HEK293 (cell line): ENCODE data around the gene LTBP1.

Source experiments
- CTCF ChIA-PET: fragments of 350-600 bp; formaldehyde crosslinking; extraction: SDS; loops from one replicate; lab custom pipeline; 2021; ENCODE audit warnings: antibody characterized with exemption; lab: Yijun Ruan, JAX
- POLR2A ChIA-PET: fragments of 300-600 bp; formaldehyde crosslinking; extraction: SDS; loops from one replicate; lab custom pipeline; 2020; ENCODE audit warnings: antibody characterized with exemption, inconsistent platforms; lab: Yijun Ruan, JAX
- H3K27ac ChIP-seq: fragments of 200-500 bp; sonication (Bioruptor generic); 2 replicates; pipeline ENCODE4 v1.5.1; 2014; ENCODE audit warnings: low read depth, low read length, control low read depth, inconsistent platforms; ENCODE audit errors: extremely low read depth
- H3K36me3 ChIP-seq, 2 experiments: fragments of 200-500 bp in 1 of 2; sonication (Bioruptor generic) in 1 of 2; 1 replicate in 1 of 2; 2 replicates in 1 of 2; pipeline ENCODE4 v1.5.1; 2014 to 2017; ENCODE audit warnings: inconsistent platforms in 2 of 2, low read length in 2 of 2; ENCODE audit not compliant: control insufficient read depth in 2 of 2, insufficient read depth in 1 of 2
- H3K4me1 ChIP-seq: fragments of 200-500 bp; sonication (Bioruptor generic); 2 replicates; pipeline ENCODE4 v1.5.1; 2014; ENCODE audit warnings: mild to moderate bottlenecking, low read length, inconsistent platforms; ENCODE audit not compliant: control insufficient read depth, insufficient read depth
- H3K4me3 ChIP-seq: 2 replicates; pipeline ENCODE4 v1.5.1; 2011; ENCODE audit warnings: low read depth, mild to moderate bottlenecking, control low read depth, low read length, moderate library complexity
- H3K9me3 ChIP-seq: fragments of 200-500 bp; sonication (Bioruptor generic); 2 replicates; pipeline ENCODE4 v1.5.1; 2014; ENCODE audit warnings: low read depth, low read length, inconsistent platforms; ENCODE audit not compliant: control insufficient read depth, insufficient read depth
- KLF16 ChIP-seq: fragments of 450-650 bp; formaldehyde crosslinking; IDR thresholded peaks from 2 replicates; pipeline ENCODE4 v1.5.1; 2017; ENCODE audit warnings: missing biosample characterization, missing genetic modification characterization
- KLF9 ChIP-seq: fragments of 450-650 bp; formaldehyde crosslinking; IDR thresholded peaks from 2 replicates; pipeline ENCODE4 v1.5.1; 2016; ENCODE audit warnings: missing biosample characterization, missing genetic modification characterization, low read depth
- MEIS1 ChIP-seq: sonication (generic); formaldehyde crosslinking; IDR thresholded peaks from 2 replicates; pipeline ENCODE4 v1.8.1; 2022; ENCODE audit warnings: missing genetic modification reagents, mild to moderate bottlenecking, borderline replicate concordance
- MZF1 ChIP-seq: fragments of 450-650 bp; formaldehyde crosslinking; IDR thresholded peaks from 2 replicates; pipeline ENCODE4 v1.5.1; 2017; ENCODE audit warnings: missing biosample characterization, missing genetic modification characterization, borderline replicate concordance
- SP2 ChIP-seq: fragments of 450-650 bp; formaldehyde crosslinking; IDR thresholded peaks from 2 replicates; pipeline ENCODE4 v1.5.1; 2016; ENCODE audit warnings: missing biosample characterization, missing genetic modification characterization
- SP7 ChIP-seq: fragments of 450-650 bp; formaldehyde crosslinking; IDR thresholded peaks from 2 replicates; pipeline ENCODE4 v1.5.1; 2016; ENCODE audit warnings: missing biosample characterization, missing genetic modification characterization
- TRIM28 ChIP-seq: IDR thresholded peaks from 2 replicates; pipeline ENCODE4 v1.6.1; 2011; ENCODE audit warnings: low read length, control low read depth, borderline replicate concordance
- YY2 ChIP-seq: fragments of 450-650 bp; formaldehyde crosslinking; IDR thresholded peaks from 2 replicates; pipeline ENCODE4 v1.5.1; 2016; ENCODE audit warnings: missing biosample characterization, missing genetic modification characterization
- ZFP37 ChIP-seq: fragments of 450-650 bp; formaldehyde crosslinking; IDR thresholded peaks from 2 replicates; pipeline ENCODE4 v1.5.1; 2016; ENCODE audit warnings: missing biosample characterization, missing genetic modification characterization
- ZNF169 ChIP-seq: fragments of 450-650 bp; formaldehyde crosslinking; IDR thresholded peaks from 2 replicates; pipeline ENCODE4 v1.5.1; 2016; ENCODE audit warnings: missing biosample characterization, missing genetic modification characterization
- ZNF19 ChIP-seq: fragments of 450-650 bp; formaldehyde crosslinking; IDR thresholded peaks from 2 replicates; pipeline ENCODE4; 2016; ENCODE audit warnings: missing biosample characterization, missing genetic modification characterization, low read depth
- ZNF266 ChIP-seq: fragments of 450-650 bp; formaldehyde crosslinking; IDR thresholded peaks from 2 replicates; pipeline ENCODE4 v1.5.1; 2016; ENCODE audit warnings: missing biosample characterization, missing genetic modification characterization, low read depth
- ZNF274 ChIP-seq, 2 experiments: fragments of 200-500 bp in 1 of 2; fragments of 450-650 bp in 1 of 2; sonication (Bioruptor generic) in 1 of 2; formaldehyde crosslinking in 1 of 2; IDR thresholded peaks; 2 replicates each; pipeline versions ENCODE4 v1.5.1 to v1.6.1; 2014 to 2016; ENCODE audit warnings: borderline replicate concordance in 1 of 2, inconsistent platforms in 1 of 2, low read length in 1 of 2, missing biosample characterization in 1 of 2, missing genetic modification characterization in 1 of 2
- ZNF354C ChIP-seq: fragments of 450-650 bp; formaldehyde crosslinking; IDR thresholded peaks from 2 replicates; pipeline ENCODE4 v1.5.1; 2016; ENCODE audit warnings: missing biosample characterization, missing genetic modification characterization, low read depth, borderline replicate concordance
- ZNF423 ChIP-seq: fragments of 450-650 bp; formaldehyde crosslinking; IDR thresholded peaks from 2 replicates; pipeline ENCODE4 v1.5.1; 2016; ENCODE audit warnings: missing biosample characterization, missing genetic modification characterization
- ZNF433 ChIP-seq: fragments of 450-650 bp; formaldehyde crosslinking; IDR thresholded peaks from 2 replicates; pipeline ENCODE4 v1.5.1; 2016; ENCODE audit warnings: missing biosample characterization, missing genetic modification characterization, low read depth
- ZNF48 ChIP-seq: fragments of 450-650 bp; formaldehyde crosslinking; IDR thresholded peaks from 2 replicates; pipeline ENCODE4 v1.5.1; 2016; ENCODE audit warnings: missing biosample characterization, missing genetic modification characterization
- ZNF549 ChIP-seq: fragments of 450-650 bp; IDR thresholded peaks from 2 replicates; pipeline ENCODE4 v1.5.1; 2018; ENCODE audit warnings: missing biosample characterization, missing genetic modification characterization, mild to moderate bottlenecking, inconsistent platforms, moderate library complexity
- ZNF624 ChIP-seq: fragments of 450-650 bp; formaldehyde crosslinking; IDR thresholded peaks from 2 replicates; pipeline ENCODE4 v1.5.1; 2017; ENCODE audit warnings: missing biosample characterization, missing genetic modification characterization
- ZNF701 ChIP-seq: fragments of 450-650 bp; formaldehyde crosslinking; IDR thresholded peaks from 2 replicates; pipeline ENCODE4 v1.5.1; 2016; ENCODE audit warnings: missing biosample characterization, missing genetic modification characterization
- ZNF747 ChIP-seq: fragments of 450-650 bp; formaldehyde crosslinking; IDR thresholded peaks from 2 replicates; pipeline ENCODE4 v1.5.1; 2016; ENCODE audit warnings: missing biosample characterization, missing genetic modification characterization
- ZNF76 ChIP-seq: fragments of 450-650 bp; formaldehyde crosslinking; IDR thresholded peaks from 2 replicates; pipeline ENCODE4; 2016; ENCODE audit warnings: low read depth, missing biosample characterization, missing genetic modification characterization, borderline replicate concordance
- ZNF837 ChIP-seq: fragments of 450-650 bp; formaldehyde crosslinking; IDR thresholded peaks from 2 replicates; pipeline ENCODE4 v1.5.1; 2016; ENCODE audit warnings: missing biosample characterization, missing genetic modification characterization
- ZNF843 ChIP-seq: fragments of 450-650 bp; formaldehyde crosslinking; IDR thresholded peaks from 2 replicates; pipeline ENCODE4 v1.5.1; 2016; ENCODE audit warnings: missing biosample characterization, missing genetic modification characterization
- TF ChIP-seq, protein P1 (sequence below): fragments of 450-650 bp; IDR thresholded peaks from 2 replicates; pipeline ENCODE4 v1.5.1; 2018; ENCODE audit warnings: missing biosample characterization, missing genetic modification characterization
- TF ChIP-seq, protein P2 (sequence below): fragments of 450-650 bp; formaldehyde crosslinking; IDR thresholded peaks from 2 replicates; pipeline ENCODE4 v1.5.1; 2017; ENCODE audit warnings: missing biosample characterization, missing genetic modification characterization
- TF ChIP-seq, protein P3 (sequence below): fragments of 450-650 bp; formaldehyde crosslinking; IDR thresholded peaks from 2 replicates; pipeline ENCODE4 v1.5.1; 2017; ENCODE audit warnings: missing biosample characterization, missing genetic modification characterization

Gene LTBP1

DNA sequence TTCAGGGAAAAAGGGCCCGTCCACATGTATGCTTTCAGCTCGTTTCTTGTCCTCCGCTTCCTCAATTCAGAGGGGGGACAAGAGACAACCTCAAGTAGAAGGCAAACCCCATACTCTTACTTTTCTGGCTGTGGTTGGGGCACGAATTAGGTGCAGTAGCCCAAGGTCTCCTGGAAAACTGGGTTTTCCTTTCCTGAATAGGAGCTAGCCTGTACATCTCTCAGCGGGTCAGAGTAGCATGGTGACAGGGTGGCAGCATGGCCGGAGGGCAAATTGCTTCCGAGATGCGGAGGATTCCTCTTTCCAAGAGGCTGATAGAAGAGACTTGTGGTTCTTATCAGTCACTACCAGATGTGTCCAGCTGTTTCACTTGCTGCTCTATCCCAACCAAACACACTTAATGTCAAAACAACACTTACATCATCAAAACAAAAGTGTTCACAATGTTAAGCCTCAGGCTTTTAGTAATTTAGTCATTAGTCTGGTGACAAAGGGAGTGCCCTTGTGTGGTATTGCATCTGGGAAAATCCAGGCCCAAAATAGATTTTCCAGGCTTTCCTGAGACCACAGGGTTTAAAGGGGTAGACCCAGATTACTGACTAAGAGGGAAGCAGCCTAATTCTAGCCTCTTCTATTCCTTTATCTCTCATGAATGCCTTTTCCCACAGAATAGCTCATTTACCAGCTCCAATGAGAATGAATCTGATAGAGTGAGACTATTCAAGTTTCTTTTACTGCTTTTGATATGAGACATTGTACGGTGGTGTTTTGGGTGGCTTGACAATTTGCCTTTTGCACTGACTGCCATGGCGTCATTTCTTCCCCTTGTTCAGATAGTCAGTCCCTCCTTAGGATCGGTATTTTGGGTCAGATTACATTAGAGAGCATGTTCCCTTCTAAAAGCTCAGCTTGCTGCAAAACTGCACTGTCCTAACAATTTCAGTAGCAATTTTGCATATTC lies 162.0 kb downstream of the LTBP1 start:
- no peak overlapping the region for H3K27ac ChIP-seq
- H3K4me1 ChIP-seq: no peaks in the 10 kb centered on the region
- peaks cover 0 to 4% of the 10 kb centered on the region in 2 experiments; a peak in 1 of 3 replicates for H3K36me3 ChIP-seq
- no peaks in the 10 kb centered on the region for H3K9me3 ChIP-seq
- CTCF ChIA-PET: interaction anchor here (0.6 kb wide), 1 partner anchor 299 kb away, joined by 3 read pairs; no protein-coding TSS in a partner anchor
- POLR2A ChIA-PET: no interaction called here
- TF ChIP-seq TRIM28: no peak
- no peak for TF ChIP-seq YY2 (tag by site-specific recombination)
- TF ChIP-seq ZNF76 (tag by site-specific recombination): no peak
- no peak for TF ChIP-seq ZNF19 (tag by site-specific recombination)
- no peak for TF ChIP-seq ZNF354C (tag by site-specific recombination)
- no peak for TF ChIP-seq ZFP37 (tag by site-specific recombination)
- TF ChIP-seq ZNF274 (IDR thresholded peaks at IDR 0.05; ENCODE audit: low read length): no peak
- TF ChIP-seq ZNF274 (tag by site-specific recombination; IDR thresholded peaks at IDR 0.05; ENCODE audit: borderline replicate concordance): no peak
- TF ChIP-seq ZNF701: no peak
- TF ChIP-seq, protein P1, sequence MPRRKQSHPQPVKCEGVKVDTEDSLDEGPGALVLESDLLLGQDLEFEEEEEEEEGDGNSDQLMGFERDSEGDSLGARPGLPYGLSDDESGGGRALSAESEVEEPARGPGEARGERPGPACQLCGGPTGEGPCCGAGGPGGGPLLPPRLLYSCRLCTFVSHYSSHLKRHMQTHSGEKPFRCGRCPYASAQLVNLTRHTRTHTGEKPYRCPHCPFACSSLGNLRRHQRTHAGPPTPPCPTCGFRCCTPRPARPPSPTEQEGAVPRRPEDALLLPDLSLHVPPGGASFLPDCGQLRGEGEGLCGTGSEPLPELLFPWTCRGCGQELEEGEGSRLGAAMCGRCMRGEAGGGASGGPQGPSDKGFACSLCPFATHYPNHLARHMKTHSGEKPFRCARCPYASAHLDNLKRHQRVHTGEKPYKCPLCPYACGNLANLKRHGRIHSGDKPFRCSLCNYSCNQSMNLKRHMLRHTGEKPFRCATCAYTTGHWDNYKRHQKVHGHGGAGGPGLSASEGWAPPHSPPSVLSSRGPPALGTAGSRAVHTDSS (tag by site-specific recombination): no peak
- no peak for TF ChIP-seq ZNF549 (tag by site-specific recombination)
- no peak for TF ChIP-seq KLF9 (tag by site-specific recombination)
- no peak for TF ChIP-seq KLF16 (tag by site-specific recombination)
- H3K4me3 ChIP-seq: no peak overlapping the region

GRCh38 chr2:33110461-33110860 lies 163.7 kb downstream of the LTBP1 start:
- CTCF ChIA-PET: interaction anchor here (0.6 to 0.7 kb wide), 2 partner anchors 47 to 483 kb away, joined by 3 read pairs; partner anchors contain the start of gene TTC27
- H3K4me3 ChIP-seq: no peak overlapping the region
- H3K36me3 ChIP-seq: peaks cover 0 to 4% of the 10 kb centered on the region in 2 experiments; a peak in 1 of 3 replicates
- H3K27ac ChIP-seq: no peak overlapping the region
- H3K4me1 ChIP-seq: no peaks in the 10 kb centered on the region
- TF ChIP-seq ZNF423 (no peak), SP7 (tag by site-specific recombination) (no peak), ZNF837 (no peak), KLF16 (tag by site-specific recombination) (no peak), ZNF48 (tag by site-specific recombination) (no peak), ZNF433 (tag by site-specific recombination) (no peak), ZNF747 (tag by site-specific recombination) (no peak), SP2 (no peak), ZNF624 (tag by site-specific recombination) (no peak), MZF1 (tag by site-specific recombination) (no peak), ZNF266 (no peak), ZNF843 (tag by site-specific recombination) (no peak), ZNF169 (tag by site-specific recombination) (no peak), MEIS1 (CRISPR knock-in tag) (no peak)
- TF ChIP-seq, protein P2, sequence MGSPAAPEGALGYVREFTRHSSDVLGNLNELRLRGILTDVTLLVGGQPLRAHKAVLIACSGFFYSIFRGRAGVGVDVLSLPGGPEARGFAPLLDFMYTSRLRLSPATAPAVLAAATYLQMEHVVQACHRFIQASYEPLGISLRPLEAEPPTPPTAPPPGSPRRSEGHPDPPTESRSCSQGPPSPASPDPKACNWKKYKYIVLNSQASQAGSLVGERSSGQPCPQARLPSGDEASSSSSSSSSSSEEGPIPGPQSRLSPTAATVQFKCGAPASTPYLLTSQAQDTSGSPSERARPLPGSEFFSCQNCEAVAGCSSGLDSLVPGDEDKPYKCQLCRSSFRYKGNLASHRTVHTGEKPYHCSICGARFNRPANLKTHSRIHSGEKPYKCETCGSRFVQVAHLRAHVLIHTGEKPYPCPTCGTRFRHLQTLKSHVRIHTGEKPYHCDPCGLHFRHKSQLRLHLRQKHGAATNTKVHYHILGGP: no peak
- TF ChIP-seq, protein P3, sequence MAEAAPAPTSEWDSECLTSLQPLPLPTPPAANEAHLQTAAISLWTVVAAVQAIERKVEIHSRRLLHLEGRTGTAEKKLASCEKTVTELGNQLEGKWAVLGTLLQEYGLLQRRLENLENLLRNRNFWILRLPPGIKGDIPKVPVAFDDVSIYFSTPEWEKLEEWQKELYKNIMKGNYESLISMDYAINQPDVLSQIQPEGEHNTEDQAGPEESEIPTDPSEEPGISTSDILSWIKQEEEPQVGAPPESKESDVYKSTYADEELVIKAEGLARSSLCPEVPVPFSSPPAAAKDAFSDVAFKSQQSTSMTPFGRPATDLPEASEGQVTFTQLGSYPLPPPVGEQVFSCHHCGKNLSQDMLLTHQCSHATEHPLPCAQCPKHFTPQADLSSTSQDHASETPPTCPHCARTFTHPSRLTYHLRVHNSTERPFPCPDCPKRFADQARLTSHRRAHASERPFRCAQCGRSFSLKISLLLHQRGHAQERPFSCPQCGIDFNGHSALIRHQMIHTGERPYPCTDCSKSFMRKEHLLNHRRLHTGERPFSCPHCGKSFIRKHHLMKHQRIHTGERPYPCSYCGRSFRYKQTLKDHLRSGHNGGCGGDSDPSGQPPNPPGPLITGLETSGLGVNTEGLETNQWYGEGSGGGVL: no peak
- H3K9me3 ChIP-seq: no peaks in the 10 kb centered on the region
- POLR2A ChIA-PET: no interaction called here
